PC-9 (cell line): ENCODE measurements around the gene TSHZ2. TPM values are rescaled to one million over a fixed set of nuclear protein-coding genes. Genes with fewer than 3 reads are reported as not detected.

Source experiments
- BruUV-seq: library from RNA; stranded (reverse); fragments of 400-500 nt; replicated peaks from 2 replicates; lab custom pipeline; 2021; lab: Mats Ljungman, UMichigan
- CTCF ChIA-PET: fragments of 300-600 bp; sonication (Branson Sonifier 250); formaldehyde crosslinking; loops from one replicate; lab custom pipeline; 2022; ENCODE audit warnings: antibody characterized with exemption; lab: Charles Lee
- POLR2A ChIA-PET: fragments of 300-600 bp; sonication (Branson Sonifier 250); formaldehyde crosslinking; loops from one replicate; lab custom pipeline; 2022; ENCODE audit warnings: antibody characterized with exemption; ENCODE audit not compliant: unreplicated experiment; lab: Charles Lee
- DNase-seq, 2 experiments: peaks; one replicate each; pipeline versions ENCODE4 v3.0.0 to v3.0.0-alpha.2; 2015 to 2022; ENCODE audit warnings: mixed read lengths in 1 of 2
- H2AFZ ChIP-seq: fragments of 200-600 bp; sonication (generic); 2 replicates; pipeline ENCODE4 v1.8.1; 2017; ENCODE audit warnings: antibody characterized with exemption
- H3F3A ChIP-seq: fragments of 200-600 bp; sonication (generic); 2 replicates; pipeline ENCODE4 v1.8.1; 2017; ENCODE audit warnings: antibody characterized with exemption, mild to moderate bottlenecking, low read depth; ENCODE audit not compliant: insufficient read depth
- H3K27ac ChIP-seq: fragments of 200-600 bp; sonication (generic); 2 replicates; pipeline ENCODE4 v1.6.1; 2016; ENCODE audit warnings: mixed run types
- H3K27me3 ChIP-seq: fragments of 200-600 bp; sonication (generic); 2 replicates; pipeline ENCODE4 v1.6.1; 2016; ENCODE audit warnings: low read depth, mixed run types; ENCODE audit not compliant: insufficient read depth
- H3K36me3 ChIP-seq: fragments of 200-600 bp; sonication (generic); 2 replicates; pipeline ENCODE4 v1.6.1; 2016; ENCODE audit warnings: low read depth, mixed run types
- H3K4me1 ChIP-seq: fragments of 200-600 bp; sonication (generic); replicated peaks from 2 replicates; pipeline ENCODE4 v1.6.1; 2016; ENCODE audit warnings: mixed run types; ENCODE audit not compliant: insufficient read depth
- H3K4me2 ChIP-seq: fragments of 200-600 bp; sonication (generic); 2 replicates; pipeline ENCODE4 v1.6.1; 2017; ENCODE audit warnings: mixed run types
- H3K4me3 ChIP-seq: fragments of 200-600 bp; sonication (generic); 2 replicates; pipeline ENCODE4 v1.6.1; 2016; ENCODE audit warnings: mixed run types
- H3K79me2 ChIP-seq: fragments of 200-600 bp; sonication (generic); 2 replicates; pipeline ENCODE4 v1.6.1; 2017; ENCODE audit warnings: low read depth, mixed run types
- H3K9me2 ChIP-seq: fragments of 200-600 bp; sonication (generic); 2 replicates; pipeline ENCODE4 v1.8.1; 2017; ENCODE audit warnings: mild to moderate bottlenecking; ENCODE audit not compliant: insufficient read depth
- H3K9me3 ChIP-seq: fragments of 200-600 bp; sonication (generic); 2 replicates; pipeline ENCODE4 v1.8.1; 2016; ENCODE audit warnings: low read depth; ENCODE audit not compliant: insufficient read depth
- H4K20me1 ChIP-seq: fragments of 200-600 bp; sonication (generic); 2 replicates; pipeline ENCODE4 v1.8.1; 2017; ENCODE audit not compliant: insufficient read depth
- CTCF ChIP-seq: fragments of 200-600 bp; sonication (generic); conservative IDR thresholded peaks from 2 replicates; pipeline ENCODE4 v1.6.1; 2017; ENCODE audit warnings: mixed run types, antibody characterized with exemption, mild to moderate bottlenecking, moderate library complexity
- EZH2 ChIP-seq: fragments of 200-600 bp; sonication (generic); IDR thresholded peaks from 2 replicates; pipeline ENCODE4 v1.8.0; 2017; ENCODE audit warnings: antibody characterized with exemption, low read depth
- intact Hi-C: fragments of 100-400 bp; cut with micrococcal nuclease; formaldehyde crosslinking; loops from one replicate; pipeline ENCODE4 v1.10.0; 2022; ENCODE audit not compliant: unreplicated experiment
- total RNA-seq: library from RNA; stranded (reverse); gene quantifications from 2 replicates; pipeline ENCODE4 v1.2.3, GENCODE V29; 2021

Gene TSHZ2
- total RNA-seq, 1 experiment from 2014 or later: not detected

GRCh38 chr20:53408691-53409446, 436.7 kb downstream of the TSHZ2 start:
- no peak for TF ChIP-seq CTCF
- TF ChIP-seq EZH2: no peak
- H2AFZ ChIP-seq: no peak overlapping the region
- no peaks in the 10 kb centered on the region for H3K9me3 ChIP-seq
- H3K79me2 ChIP-seq: no peaks in the 10 kb centered on the region
- H3K4me2 ChIP-seq: no peak overlapping the region
- no peaks in the 10 kb centered on the region for H4K20me1 ChIP-seq
- H3K4me1 ChIP-seq: no peaks in the 10 kb centered on the region
- H3F3A ChIP-seq: no peaks in the 10 kb centered on the region
- POLR2A ChIA-PET: no interaction called here
- no peak for DNase-seq
- H3K27me3 ChIP-seq: peaks cover 56% of the 10 kb centered on the region
- no TSS peak for BruUV-seq
- CTCF ChIA-PET: no interaction called here
- intact Hi-C loops: no loop called here
- H3K27ac ChIP-seq: no peak overlapping the region
- H3K9me2 ChIP-seq: no peaks in the 10 kb centered on the region
- no peaks in the 10 kb centered on the region for H3K36me3 ChIP-seq
- H3K4me3 ChIP-seq: no peak overlapping the region

DNA sequence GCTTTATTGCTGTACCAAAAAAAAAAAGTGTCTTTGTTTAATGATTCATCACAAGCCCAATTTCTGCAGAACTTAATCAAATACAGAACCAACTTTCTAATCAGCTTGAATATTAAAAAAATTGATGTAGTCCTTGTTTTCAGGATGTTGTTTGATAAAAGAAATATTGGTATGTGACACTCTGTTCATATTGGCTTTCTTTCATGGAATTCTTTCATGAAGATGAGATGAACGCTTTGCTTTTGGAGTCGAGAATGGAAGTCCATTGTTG, 437.2 kb downstream of the TSHZ2 start:
- Histone ChIP-seq H3F3A (no peaks in the 10 kb centered on the region), H3K9me2 (no peaks in the 10 kb centered on the region), H3K27me3 (peaks cover 51% of the 10 kb centered on the region), H3K9me3 (no peaks in the 10 kb centered on the region), H3K27ac (no peak overlapping the region), H3K4me3 (no peak overlapping the region), H3K4me2 (no peak overlapping the region), H2AFZ (no peak overlapping the region), H3K36me3 (no peaks in the 10 kb centered on the region), H3K79me2 (no peaks in the 10 kb centered on the region), H3K4me1 (no peaks in the 10 kb centered on the region), H4K20me1 (no peaks in the 10 kb centered on the region)
- no TSS peak for BruUV-seq
- no peak for DNase-seq
- intact Hi-C loops: no loop called here
- ChIA-PET POLR2A (no interaction called here), CTCF (no interaction called here)
- TF ChIP-seq CTCF (no peak), EZH2 (no peak)

- no peaks in the 10 kb centered on the region for H4K20me1 ChIP-seq
- H3K4me1 ChIP-seq: no peaks in the 10 kb centered on the region
- intact Hi-C loops: no loop called here
- TF ChIP-seq EZH2 (no peak), CTCF (no peak)
- H3K27ac ChIP-seq: no peak overlapping the region
- H3K36me3 ChIP-seq: no peaks in the 10 kb centered on the region
- H2AFZ ChIP-seq: no peak overlapping the region
- POLR2A ChIA-PET: no interaction called here
- H3K4me3 ChIP-seq: no peak overlapping the region
- H3K9me2 ChIP-seq: no peaks in the 10 kb centered on the region
- H3K4me2 ChIP-seq: no peak overlapping the region
- BruUV-seq: no TSS peak
- CTCF ChIA-PET: interaction anchor here (0.7 kb wide), 1 partner anchor 529 kb away, joined by 5 read pairs; no protein-coding TSS in a partner anchor
- H3K79me2 ChIP-seq: no peaks in the 10 kb centered on the region
- no peaks in the 10 kb centered on the region for H3K9me3 ChIP-seq
- peaks cover 45% of the 10 kb centered on the region for H3K27me3 ChIP-seq
- no peak for DNase-seq
- no peaks in the 10 kb centered on the region for H3F3A ChIP-seq
These were observed 439.0 kb downstream of the TSHZ2 start for GRCh38 chr20:53411129-53411528.
